ENCODE data around the gene RSPRY1.

The RSPRY1 gene

GRCh38 chr16:57185945-57186871 lies at the start of gene RSPRY1, which contains the start of gene PSME3IP1:
Gene RSPRY1 (plus strand): TSS chr16:57186329. CDS start chr16:57204659, 18,330 bp downstream.
Gene PSME3IP1 (minus strand): TSS chr16:57186039. CDS start chr16:57173854, 12,185 bp downstream.
- TF ChIP-seq CTCF (IDR thresholded peaks at IDR 0.05; ENCODE audit: extremely low read depth, missing control alignments) = no peak
- peak; percentile 100 for DNase-seq (ENCODE audit: low spot score)

GRCh38 chr16:57137043-57137442 lies 49.1 kb upstream of the RSPRY1 start:
- no peak for DNase-seq (ENCODE audit: low spot score)
- no peak for TF ChIP-seq CTCF (IDR thresholded peaks at IDR 0.05; ENCODE audit: extremely low read depth, missing control alignments)

- TF ChIP-seq CTCF (IDR thresholded peaks at IDR 0.05; ENCODE audit: extremely low read depth, missing control alignments) = no peak
- no peak for DNase-seq (ENCODE audit: low spot score)
Measured at GRCh38 chr16:57137566-57138273, 48.4 kb upstream of the RSPRY1 start.

GRCh38 chr16:57138281-57138935 lies 47.7 kb upstream of the RSPRY1 start:
- no peak for DNase-seq (ENCODE audit: low spot score)
- TF ChIP-seq CTCF (IDR thresholded peaks at IDR 0.05; ENCODE audit: extremely low read depth, missing control alignments) = no peak

- DNase-seq (ENCODE audit: low spot score) = no peak
- TF ChIP-seq CTCF (IDR thresholded peaks at IDR 0.05; ENCODE audit: extremely low read depth, missing control alignments) = no peak
Measured at GRCh38 chr16:57140931-57141668, 45.0 kb upstream of the RSPRY1 start.

- peak; percentile 53 for DNase-seq (ENCODE audit: low spot score)
- no peak for TF ChIP-seq CTCF (IDR thresholded peaks at IDR 0.05; ENCODE audit: extremely low read depth, missing control alignments)
Measured at GRCh38 chr16:57141822-57142631, 44.1 kb upstream of the RSPRY1 start.
